ENCODE data around the gene GATA5.

Gene GATA5

GRCh38 chr20:62486484-62486883 lies 10.7 kb upstream of the GATA5 start:
- DNase-seq = no peak

DNA sequence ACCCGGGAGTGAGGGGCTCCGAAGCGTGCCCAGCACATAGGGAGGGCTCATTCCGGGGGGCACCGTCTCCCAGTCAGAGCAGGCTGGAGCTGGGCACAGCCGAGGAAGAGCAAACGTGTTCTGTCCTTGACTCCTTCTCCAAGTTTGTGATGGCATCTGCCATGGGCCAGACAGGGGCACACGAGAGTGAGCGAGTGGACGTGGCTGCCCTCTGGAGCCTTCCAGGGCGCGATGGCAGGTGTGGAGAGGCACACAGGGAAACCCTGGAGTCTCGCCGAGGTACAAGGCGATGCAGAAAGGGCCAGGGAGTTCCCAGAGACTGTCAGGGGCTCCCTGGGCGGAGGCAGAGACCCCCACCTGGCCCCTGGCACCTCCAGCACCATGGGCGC lies 9.9 kb upstream of the GATA5 start:
- no peak for DNase-seq

GRCh38 chr20:62485062-62485700 lies 9.4 kb upstream of the GATA5 start:
- DNase-seq = no peak

DNA sequence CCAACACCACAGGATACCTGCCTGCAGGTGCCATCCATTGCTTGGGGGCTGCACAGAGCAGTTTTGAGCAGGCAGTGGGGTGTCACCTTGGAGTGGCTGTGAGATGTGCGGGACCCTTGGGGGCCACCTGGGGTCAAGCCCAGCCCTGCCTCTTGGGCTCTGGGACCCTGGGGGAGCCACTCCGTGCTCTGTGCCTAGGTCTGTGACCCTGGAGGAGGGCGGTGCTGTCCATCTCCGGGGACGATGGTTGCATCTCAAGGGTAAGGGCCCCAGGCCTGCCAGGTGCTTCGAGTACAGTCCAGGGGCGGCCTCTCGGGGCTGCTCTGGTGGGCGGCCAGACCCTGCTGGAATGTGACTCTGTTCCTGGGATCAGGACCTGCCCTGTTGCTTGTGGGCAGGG lies 8.7 kb upstream of the GATA5 start:
- DNase-seq = no peak

GRCh38 chr20:62483613-62484458 lies 8.0 kb upstream of the GATA5 start:
- no peak for DNase-seq

DNA sequence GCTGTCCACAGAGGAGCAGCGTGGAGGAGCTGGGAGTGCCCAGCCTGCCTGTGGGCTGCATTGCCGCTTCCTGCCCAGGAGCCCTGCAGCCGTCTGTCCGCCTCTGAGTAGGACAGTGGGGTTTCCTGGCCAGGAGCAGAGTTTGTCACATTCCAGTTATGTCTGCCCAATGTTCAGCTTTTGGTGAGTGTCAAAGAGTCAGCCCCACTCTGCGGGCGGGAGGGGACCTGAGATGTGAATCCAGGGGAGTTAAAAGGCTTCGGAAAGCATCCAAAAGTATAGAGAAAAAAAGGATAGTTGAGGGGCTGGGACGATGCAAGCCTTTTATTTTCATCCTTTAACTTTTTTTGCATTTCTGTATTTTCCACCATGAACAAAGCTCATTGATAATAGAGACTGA lies 7.2 kb upstream of the GATA5 start:
- DNase-seq = no peak

DNA sequence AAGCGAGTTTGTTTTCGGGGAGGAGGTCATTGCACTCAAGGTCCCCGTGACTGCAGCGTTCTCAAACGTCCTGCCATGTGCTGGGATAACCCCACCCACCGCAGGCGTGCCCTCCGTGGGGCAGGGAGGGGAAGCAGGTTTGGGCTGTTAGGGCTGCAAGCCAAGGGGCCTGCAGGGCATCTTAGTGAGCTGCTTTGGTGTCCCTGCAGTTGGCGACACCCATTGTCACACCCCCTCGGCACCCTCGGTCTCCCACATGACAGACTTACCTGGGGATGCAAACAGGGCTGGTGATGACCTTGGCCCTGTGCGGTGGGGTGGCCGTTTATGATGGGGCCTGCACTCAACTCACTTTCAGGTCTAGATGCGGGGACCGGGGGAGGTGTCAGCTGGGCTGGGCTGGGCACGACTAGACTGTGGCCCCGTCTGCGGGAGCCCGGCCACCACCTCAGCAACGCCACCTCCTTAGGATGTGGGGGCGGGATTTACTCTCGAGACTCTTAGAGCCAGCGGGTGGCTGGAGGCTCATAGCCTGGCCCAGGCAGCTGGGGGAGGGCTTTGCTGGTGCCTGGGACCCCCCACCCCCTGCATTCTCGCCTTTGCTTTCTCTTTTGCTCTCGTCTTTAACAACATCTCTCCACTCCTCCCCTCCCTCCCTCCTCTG lies 6.5 kb upstream of the GATA5 start:
- no peak for DNase-seq

DNA sequence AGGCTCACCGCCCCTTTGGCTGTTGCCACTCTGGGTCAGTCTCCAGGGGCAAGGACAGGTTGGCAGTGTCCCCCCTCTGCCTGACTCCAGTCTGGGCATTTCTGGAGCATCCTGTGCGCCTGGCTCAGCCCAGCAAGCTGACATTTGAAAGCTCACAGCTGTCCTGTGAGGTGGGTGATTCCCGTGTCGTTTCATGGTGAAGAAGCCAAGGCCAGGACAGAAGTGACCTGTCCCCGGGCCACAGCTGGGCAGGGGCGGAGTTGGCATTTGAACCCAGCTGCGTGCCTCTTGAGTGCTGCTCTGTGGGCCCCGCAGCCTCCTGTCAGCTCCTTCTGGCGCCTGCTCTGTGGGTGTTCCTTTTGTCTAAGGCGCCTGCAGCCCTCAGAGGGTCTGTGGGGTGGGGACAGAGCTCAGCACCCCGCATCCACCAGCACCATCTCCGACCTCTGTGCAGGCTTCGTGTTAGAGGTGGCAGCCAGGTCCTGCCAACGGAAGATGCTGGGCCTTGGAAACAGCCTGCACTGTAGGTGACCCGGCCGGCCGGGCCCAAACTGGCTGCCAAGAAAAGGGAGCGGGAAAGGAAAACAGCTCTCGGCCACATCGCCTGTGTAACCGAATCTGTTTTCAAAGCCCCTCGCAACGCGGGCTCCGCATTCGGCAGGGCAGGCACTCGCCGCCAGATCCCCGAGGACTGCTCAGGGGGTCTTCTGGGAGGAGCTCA lies 5.8 kb upstream of the GATA5 start:
- DNase-seq = no peak

- no peak for DNase-seq
These were observed 4.5 kb upstream of the GATA5 start for GRCh38 chr20:62480318-62480717.

- no peak for DNase-seq
These were observed 3.9 kb upstream of the GATA5 start for GRCh38 chr20:62479656-62480055.

GRCh38 chr20:62479156-62479555 lies 3.4 kb upstream of the GATA5 start:
- DNase-seq = no peak

DNA sequence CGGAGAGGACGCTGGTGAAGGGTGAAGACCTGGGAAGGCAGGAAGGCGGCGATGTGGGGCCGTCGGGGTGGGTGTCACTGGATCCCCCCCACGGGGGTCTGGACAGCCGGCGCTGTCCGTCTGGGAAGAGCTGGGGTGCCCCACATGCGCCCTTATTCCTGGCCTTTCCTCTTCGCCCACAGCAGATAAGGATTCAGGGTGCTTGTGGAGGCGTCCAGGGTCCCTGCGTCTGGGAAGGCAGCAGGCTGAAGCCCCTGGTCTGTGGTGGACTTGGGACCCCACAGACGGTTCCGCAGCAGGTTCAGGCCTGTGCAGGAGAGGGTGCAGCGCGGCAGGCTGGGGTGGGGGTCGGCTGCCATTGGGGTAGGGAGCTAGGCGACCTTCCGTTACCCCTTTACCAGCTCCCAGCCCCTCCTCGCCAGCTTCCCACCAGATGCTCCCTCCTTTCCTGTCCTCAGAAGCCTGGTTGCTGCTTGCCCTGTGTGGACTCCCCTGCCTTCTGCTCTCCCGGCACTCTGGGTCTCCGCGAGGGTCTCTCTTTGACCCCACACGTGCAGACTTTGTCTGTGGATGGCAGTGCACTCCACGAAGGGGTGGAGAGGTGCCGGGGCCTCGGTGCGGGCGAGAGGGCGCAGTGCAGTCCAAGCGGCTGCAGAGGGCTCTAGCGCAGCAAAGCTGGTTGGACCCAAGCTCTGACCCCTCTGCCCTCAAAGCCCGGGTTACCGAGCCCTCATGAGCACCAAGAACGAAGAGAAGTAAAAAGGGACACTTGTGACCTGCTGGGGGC lies 2.1 kb upstream of the GATA5 start:
- no peak for DNase-seq

DNA sequence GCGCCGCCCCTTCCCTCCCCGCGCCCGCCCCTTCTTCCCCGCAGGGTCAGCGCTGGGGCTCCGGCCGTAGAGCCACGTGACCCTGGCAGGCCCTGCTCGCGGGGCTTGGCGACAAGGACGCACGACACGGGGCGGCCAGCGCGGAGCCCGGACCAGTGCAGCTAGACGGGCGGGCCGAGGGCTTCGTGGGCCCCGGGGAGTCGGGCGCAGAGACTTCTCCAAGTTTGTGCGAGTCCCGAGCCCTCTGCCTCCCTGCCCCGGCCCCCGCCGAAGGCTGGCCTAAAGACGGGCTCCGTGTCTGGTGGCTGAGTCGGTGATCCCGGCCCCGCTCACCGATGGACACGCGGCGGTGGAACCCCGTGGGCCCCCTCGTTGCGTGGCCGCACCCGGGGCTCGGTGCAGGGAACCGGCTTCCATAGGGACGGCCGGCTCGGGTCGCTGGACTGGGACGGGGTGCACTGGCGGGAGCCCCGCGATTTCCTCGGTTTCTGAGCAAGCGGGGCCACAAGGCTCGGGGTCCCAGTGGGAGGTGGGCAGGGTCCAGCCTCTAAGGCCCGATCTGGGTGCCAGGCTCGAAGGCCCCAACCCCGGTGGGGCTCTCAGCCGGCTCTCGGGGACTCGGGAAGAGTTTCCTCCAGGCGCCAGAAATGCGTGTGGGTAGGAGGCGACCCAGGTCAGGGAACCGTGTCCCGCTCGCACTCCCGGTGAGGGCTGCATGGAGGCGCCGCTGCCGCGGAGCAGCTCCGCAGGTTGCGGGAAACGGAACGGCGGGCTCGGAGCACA lies 452 bp upstream of the GATA5 start:
- no peak for DNase-seq

DNA sequence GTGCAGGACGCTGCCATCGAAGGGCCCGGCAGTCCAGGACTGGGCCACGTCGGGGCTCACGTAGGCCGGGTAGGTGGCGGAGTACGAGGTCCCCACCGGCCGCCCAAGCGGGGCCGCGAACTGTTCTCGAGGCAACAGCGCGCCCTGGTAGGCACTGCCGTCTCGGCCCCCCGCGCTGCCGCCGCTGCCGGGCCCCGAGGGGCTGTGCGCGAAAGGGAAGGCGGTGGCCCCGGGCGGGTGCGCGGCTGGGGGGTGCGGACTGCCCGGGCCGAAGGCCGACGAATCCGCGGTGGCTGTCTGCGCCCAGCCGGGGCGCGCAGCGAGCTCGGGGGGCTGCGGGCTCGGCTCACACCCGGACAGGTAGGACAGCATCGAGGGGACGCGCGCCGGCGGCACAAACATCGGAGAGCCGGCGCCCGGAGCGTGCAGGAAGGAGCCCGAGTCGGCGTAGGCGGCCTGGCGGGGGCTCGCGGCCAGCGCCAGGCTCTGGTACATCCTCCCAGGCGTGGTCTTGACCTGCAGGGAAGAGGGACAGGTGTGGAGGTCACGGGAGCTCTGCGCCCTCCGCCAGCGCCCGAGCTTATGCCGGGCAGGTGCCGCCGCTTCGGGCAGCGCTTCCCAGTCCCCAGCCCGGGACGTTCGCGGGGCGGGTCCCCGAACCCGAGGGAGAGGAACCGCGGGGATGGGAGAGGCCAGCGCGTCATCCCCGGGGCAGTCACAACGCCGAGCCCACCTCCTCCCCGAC lies 596 bp downstream of the GATA5 start:
- no peak for DNase-seq

DNA sequence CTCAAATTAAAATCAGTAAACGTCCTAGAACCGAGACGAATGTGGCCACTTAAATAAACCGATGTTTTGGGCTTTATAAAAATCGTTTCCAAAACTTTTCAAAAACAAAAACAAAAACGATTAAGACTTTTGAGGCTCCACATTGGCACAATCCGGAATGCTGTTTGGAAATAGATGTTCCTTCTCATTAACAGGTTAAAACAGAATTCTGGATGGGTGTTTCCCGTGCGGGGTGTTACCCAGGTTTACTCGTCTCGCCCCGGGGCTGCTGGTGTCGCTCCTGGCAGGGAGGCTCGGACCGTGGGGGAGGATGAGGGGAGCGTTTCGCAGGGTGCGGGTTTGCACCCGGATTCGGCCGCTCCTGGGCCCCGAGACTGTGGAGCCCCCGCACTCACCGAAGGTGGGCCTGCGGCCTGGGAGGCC lies 1.2 kb downstream of the GATA5 start:
- DNase-seq = no peak

DNA sequence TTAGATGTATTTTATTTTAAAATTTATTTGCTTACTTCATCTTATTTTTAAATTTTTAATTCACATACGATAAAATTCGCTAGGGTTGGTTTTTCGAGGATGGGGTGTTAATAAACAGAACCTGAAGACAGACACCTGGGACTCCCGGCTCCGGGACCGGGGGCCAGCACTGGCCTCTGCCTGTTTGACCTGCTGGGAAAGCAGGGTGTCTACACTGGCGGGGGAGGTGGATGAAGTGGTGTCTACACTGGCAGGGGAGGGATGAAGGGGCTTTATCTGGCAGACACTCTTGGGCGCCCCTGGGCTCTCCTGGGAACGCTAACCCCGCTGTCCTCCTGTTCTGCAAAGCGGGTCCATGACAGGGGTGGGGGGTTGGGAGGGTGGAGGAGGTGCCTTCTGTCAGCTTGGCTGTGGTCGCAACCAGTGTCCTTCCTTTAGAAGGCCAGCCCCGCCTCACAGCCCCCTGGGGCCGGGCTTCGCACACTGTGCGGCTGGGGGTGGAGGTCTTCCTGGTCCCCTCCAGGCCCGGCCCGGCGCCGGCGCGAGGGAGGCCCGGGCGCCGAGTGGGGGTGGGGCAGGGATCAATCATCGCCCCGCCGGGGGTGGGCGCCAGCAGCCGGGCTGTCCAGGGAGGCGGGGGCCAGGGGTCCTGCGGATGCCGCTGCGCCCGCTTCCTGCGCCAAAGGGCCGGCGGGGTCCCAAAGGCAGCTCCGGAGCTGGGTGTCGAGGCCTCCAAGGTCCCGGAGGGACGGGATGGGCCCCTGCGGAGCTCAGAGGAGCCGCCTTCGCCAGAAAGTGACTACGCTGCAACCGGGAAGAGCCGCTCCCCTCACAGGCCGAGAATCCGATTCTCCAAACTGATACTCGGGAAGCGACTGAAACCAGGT lies 1.8 kb downstream of the GATA5 start:
- no peak for DNase-seq

- DNase-seq = no peak
These were observed 2.7 kb downstream of the GATA5 start for GRCh38 chr20:62472941-62473585.

GRCh38 chr20:62472138-62472940 lies 3.5 kb downstream of the GATA5 start:
- no peak for DNase-seq

- no peak for DNase-seq
These were observed 5.3 kb downstream of the GATA5 start for GRCh38 chr20:62470459-62470858.

All from NCI-H774 (cell line).